Adipose tissue (tissue), 3 donors: ENCODE data around the gene MAP4K4. TPM values are rescaled to one million over a fixed set of nuclear protein-coding genes. Genes with fewer than 3 reads are reported as not detected.

ENCODE experiments used
- H3K27ac ChIP-seq: one replicate; pipeline ENCODE4 v1.5.1; 2013; ENCODE audit warnings: low read depth, low read length
- WGBS, 3 donors: extraction: QIAGEN DNeasy Blood & Tissue Kit; methylation state at CpG; one replicate each; pipeline ENCODE4 v1.1.7; 2013; 5-methylcytosine and 5-hydroxymethylcytosine counted together
- polyA plus RNA-seq, 3 donors: library from polyadenylated mRNA; stranded (reverse); fragments of 200-250 nt; gene quantifications; one replicate each; pipeline ENCODE4 v1.2.3, GENCODE V29; 2013
- donor health status: healthy with polysubstance abuse.
- donor health status: Bipolar disorder and iron deficiency.
- donor health status: healthy.

Gene MAP4K4
- polyA plus RNA-seq, 3 donors = 7.9 to 63.7 (median 34.8) TPM

DNA sequence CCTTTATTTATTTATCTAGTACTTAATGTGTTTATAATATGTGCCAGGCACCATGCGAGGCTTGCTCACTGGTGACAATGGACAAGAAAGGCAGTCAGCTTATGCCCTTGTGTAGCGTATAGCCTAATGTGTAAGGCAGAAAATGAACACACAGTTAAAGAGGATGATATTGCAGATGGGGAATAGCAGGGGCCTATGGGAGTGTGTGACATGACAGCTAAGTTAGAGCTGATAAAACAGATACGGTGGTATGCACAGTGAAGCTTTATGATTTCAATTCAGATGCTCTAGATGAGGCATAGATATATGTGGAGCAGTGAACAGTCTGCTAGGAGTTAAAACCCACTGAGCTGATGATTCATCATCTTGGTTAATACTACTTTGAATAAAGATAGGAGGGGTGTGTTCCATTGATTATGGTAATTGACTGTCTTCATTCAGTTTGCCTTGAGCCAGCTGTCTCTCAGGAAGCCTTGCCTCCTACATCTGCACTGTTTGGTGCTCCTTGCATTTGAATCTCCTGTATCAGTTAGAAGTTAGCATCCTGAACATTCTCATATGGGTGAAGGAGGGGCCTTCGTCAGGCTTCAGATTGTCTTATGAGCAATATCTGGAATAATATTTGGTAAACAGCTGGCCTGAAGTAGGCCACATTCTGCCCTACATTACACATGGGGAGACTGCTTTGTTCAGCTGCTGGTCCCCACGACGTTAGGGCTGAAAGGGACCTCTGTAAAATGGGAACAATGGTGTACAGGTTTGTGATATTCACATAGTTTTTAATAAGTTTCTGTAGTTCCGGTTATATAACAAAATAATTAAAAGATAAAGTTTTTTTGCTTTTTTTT is 13.2 kb downstream of the MAP4K4 start:
- WGBS, 3 donors = 68 to 78% (median 72%) methylated on average over 7 of the region's 7 CpGs
- no peak overlapping the region for H3K27ac ChIP-seq

DNA sequence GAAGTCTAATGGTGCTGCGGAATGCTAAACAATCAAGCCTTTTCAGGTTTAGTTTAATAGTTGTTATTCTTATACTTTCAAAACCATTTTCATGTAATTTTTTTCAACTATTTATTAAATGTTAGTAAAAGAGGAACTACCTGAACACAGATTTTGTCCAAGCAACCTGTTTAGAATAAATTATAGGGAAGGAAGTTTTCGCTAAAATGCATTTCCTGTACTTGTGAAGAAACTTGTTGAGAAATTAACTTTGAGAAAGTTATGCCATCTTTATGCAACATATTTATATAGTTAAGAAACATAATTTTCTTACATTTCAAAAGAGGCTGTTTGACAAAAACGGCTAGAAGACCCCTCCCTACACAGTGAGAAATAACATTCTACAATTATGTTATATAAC is 16.6 kb downstream of the MAP4K4 start:
- no peak overlapping the region for H3K27ac ChIP-seq
- WGBS, 3 donors = 47 to 74% (median 61%) methylated on average over 3 of the region's 3 CpGs

DNA sequence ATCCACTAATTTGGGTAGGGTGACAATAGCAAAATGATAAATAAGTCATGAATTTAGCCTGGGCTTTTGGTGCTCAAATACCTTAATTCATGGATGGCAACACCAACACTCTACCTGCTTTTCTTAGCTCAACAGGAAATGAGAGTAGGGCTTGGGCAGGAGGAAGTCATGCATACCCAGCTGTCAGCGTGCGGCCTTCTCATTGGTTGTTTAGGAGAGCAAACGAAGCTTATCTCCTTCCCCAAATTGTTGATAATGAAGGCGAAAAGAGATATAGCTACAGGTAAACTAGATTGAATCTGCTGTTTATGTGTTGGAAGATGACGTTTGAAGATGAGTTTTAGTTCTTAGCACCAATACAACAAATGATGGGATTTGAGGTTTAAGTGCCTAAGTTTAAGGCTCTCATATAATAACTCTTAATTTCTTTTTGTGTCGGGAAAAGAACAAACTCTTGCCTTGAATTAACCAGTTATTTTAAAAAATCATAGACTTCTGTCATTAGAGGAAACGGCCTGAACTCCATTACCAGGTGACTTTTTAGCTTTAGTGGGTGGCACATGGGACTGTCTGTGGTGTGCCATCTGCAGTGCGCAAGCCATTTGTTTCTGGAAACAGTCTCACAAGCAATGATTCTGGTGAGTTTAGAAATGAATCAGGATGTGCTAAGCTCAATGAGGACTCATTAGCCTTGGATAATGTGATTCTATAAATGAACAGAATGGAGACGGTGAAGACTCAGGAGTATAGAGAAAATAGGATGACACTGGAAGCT is 19.8 kb downstream of the MAP4K4 start:
- 74 to 76% (median 75%) methylated on average over 9 of the region's 9 CpGs for WGBS, 3 donors
- H3K27ac ChIP-seq = no peak overlapping the region

DNA sequence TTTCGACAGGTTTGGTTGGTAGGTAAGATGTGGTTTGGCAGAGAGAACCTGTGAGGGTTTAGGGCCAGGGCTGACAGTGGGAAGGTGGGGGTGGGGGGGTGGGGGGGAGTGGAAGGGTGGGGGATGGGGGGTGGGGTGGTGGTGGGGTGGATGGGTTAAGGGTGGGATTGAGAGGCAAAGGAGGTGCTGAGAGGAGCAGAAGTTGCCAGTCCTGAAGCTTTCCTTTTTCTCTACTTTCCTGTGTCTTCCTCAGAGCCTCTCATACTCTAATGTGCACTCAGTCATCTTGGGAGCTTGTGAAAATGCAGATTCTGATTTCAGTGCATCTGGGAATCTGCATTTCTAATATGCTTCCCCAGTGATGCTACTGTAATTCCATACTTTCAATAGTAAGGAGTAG is 21.0 kb downstream of the MAP4K4 start:
- H3K27ac ChIP-seq = no peak overlapping the region
- 82 to 88% (median 84%) methylated on average over 1 of the region's 1 CpG for WGBS, 3 donors

DNA sequence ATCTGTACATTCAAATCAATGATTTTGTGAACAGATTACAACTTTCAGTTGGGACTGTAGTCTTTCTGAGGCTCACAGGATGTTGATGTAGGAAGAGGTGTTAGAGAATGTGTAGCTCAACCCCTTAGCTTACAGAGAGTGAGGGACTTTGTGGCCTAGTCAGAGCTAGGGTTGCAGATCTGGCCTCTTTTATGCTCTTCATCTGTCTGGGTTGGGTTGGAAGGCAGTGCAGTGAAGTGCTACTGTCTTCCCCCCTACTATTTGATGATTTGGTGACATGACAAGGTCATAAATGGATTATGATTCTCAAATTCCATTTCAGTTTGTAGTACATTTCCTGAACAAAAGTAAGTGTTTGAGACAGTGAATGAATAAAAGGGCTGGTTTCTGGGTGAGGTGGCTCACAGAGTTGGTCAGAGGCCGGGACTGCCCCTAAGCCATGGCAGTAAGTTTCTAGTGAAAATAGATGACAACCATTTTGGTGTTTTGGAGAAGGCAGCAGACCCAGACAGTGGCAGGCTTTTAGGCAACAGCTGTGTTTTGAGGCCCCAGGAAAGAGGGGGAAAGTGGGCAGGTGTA is 21.6 kb downstream of the MAP4K4 start:
- WGBS, 3 donors = 88 to 91% (median 88%) methylated on average over 1 of the region's 1 CpG
- no peak overlapping the region for H3K27ac ChIP-seq

DNA sequence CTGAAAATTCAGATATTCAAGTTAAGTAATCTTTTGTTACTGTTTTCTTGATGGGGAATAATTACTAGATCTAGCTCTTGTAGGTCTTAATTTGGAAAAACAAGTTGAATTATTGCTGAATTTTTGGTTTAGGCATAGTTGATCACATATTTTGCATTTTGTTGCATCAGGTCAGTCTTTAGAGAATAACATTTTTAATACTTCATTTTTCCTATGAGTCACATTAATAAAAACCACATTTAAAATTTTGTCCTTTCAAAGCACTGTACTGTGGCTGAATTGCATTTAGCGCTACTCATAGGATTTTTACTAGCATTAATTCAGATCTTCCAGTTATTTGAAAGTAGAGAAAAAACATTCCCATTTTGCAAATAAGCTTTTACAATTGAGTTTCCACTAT is 23.2 kb downstream of the MAP4K4 start:
- no peak overlapping the region for H3K27ac ChIP-seq
- WGBS, 3 donors = 73 to 90% (median 86%) methylated on average over 1 of the region's 1 CpG

DNA sequence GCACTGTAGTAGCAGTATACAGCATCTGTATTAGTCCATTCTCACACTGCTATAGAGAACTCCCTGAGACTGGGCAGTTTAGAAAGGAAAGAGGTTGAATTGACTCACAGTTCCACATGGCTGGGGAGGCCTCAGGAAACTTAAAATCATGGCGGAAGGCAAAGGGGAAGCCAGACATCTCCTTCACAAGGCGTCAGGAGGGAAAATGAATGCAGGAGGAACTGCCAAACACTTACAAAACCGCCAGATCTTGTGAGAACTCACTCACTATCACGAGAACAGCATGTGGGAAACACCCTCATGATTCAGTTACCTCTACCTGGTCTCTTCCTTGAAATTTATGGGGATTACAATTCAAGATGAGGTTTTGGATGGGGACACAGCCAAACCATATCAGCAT is 25.4 kb downstream of the MAP4K4 start:
- H3K27ac ChIP-seq = no peak overlapping the region
- WGBS, 3 donors = 57 to 85% (median 59%) methylated on average over 4 of the region's 4 CpGs

DNA sequence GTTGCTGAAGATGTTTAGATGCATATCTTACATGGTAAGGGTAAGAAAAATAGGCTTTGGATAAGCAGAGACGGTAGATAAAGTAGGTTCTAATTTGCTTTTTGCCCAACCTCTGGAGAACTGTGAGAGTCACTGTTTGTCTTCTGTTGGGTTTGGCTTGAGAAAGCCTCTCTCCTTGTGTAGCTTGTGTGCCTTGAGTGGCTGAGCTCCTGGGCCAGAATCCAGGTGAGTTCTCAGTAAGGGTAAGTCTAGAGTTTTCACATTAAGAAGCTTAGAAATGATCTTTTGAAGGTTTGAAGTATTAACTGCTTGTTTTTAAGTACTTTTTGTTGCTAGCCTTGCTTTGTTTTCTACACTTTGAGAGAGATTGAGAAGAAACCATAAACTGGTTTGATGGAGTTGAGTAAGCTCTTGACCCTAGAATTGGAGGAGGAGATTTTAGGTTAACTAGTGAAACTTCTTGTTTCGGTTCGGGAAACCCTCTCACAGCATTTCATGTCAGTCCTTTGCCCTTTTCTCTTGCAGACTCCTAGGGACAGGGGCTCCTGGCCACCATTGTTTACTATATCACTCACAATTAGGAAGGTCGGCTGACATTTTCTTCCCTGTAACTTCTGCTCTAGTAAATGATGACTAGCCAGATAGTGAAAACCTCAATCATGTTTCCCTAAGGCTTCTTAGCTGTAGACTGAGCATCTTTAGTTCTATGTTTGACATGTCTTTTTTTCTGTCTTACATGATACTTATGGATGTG is 26.0 kb downstream of the MAP4K4 start:
- 79 to 88% (median 86%) methylated on average over 4 of the region's 4 CpGs for WGBS, 3 donors
- no peak overlapping the region for H3K27ac ChIP-seq

DNA sequence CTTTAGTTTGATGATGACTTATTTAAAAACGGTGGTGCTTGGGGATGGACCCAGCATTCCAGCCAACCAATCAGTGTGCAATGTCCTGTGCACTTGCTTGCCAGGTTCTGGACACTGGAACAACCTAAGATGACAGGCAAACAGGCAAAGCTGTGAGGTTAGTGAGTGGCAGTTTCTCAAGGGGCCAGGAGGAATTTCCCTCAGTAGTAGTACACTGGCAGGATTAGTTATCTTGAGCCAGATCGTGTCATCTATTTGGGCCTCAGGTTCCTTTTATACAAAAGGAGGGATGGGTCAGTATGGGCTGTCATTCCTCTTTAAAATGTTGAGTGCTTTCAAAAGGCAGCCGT is 26.6 kb downstream of the MAP4K4 start:
- H3K27ac ChIP-seq = no peak overlapping the region
- 55 to 76% (median 57%) methylated on average over 3 of the region's 3 CpGs for WGBS, 3 donors

DNA sequence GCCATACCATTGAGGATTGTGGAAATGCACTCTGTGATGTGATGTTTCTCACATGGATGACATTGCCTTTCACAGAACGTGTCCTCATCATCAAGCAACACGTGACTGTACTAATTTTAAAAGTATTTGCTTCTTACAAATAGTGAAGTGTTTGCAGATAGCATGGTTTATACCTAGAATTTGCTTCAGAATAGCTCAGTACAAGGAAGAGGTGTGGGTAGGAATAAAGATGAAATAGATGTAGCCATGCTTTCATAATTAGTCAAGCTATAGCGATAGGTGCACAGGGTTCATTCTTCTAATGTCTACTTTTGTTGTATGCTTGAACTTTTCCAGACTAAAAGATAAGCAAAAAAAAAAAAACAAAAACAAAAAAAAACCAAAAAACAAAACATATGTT is 27.5 kb downstream of the MAP4K4 start:
- H3K27ac ChIP-seq = no peak overlapping the region
- WGBS, 3 donors = 89 to 95% (median 92%) methylated on average over 3 of the region's 3 CpGs

DNA sequence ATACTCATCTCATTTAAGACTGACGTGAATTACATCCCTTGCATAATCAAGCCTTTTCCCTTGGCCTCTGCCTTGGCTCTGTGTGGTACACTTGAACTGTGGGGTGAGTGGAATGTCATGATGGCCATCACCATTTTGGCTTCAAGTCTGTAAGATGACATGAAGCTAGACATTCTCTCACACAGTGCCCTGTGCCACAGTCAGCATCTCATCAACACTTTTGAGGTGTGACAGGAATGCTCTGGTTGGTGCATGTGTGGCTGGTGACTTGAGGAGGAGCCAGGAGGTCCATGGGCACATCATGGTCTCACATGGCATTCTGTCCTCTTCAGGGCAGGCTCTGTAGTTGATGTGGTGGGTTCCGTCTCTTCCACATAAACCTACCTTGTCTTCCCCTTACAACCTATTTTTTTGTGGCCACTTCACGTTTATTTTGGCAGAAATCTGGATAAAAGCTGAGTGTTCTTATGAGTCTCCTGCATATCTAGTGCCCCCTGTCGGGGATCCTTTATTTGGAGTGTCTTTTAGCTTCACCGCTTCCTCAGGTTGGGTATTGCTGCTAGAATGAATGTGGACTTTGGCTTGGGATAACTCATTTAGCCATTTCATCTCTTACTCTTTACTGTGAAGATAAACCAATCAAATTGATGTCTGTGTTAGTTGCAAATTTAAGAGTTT is 28.1 kb downstream of the MAP4K4 start:
- WGBS, 3 donors = 72 to 83% (median 78%) methylated on average over 5 of the region's 5 CpGs
- H3K27ac ChIP-seq = no peak overlapping the region

DNA sequence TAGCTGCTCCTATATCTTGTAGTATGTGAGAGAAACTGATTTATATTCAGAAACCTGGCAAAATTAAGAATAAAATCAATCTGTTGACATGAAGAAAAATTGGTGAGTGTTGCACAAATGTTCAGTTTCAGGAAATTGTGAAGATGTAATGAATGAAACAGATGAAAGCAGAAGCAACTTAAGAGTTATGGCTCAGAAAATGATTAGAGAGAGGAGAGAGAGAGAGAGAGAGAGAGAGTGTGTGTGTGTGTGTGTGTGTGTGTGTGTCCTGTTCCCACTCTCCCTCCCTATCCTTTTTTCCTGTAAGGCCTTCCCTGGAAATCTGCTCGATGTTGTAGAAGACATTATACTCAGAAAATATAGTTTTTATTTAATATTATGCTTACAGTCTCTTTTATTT is 31.4 kb downstream of the MAP4K4 start:
- 41 to 56% (median 47%) methylated on average over 1 of the region's 1 CpG for WGBS, 3 donors

DNA sequence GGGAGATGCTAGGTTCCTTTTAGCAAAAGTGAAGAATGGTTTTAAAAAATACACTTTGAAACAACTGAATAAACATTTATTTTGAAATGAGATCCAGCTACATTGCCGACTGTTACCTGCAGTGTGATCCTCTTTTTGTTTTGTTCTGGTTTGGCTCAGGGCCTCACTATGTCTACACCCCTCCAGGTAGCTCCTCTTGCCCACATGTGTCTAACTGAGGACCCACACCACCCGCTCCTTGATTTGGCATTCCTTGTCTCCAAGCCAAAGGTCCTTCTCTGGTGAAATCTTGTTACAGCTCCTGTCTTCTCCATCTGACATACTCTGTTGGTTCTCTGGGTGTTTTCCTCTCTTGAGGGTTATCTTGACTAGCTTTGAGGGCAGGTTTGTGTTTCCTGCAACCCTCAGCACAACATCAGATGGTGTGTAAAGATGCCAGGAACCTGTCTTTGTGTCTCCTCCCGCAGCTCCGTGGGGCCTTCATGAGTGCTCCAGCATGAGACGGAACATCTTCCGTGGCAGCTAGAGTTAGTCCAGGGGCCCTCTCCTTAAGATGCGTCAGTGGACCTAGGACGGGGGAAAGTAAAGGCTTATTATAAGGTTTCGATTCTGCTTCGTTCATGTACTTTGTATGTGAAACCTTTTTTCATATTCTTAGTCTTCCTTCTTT is 32.1 kb downstream of the MAP4K4 start:
- no peak overlapping the region for H3K27ac ChIP-seq
- WGBS, 3 donors = 78 to 81% (median 81%) methylated on average over 10 of the region's 10 CpGs

More for the DNA sequence above, 31.4 kb downstream of the MAP4K4 start:
- H3K27ac ChIP-seq = no peak overlapping the region

DNA sequence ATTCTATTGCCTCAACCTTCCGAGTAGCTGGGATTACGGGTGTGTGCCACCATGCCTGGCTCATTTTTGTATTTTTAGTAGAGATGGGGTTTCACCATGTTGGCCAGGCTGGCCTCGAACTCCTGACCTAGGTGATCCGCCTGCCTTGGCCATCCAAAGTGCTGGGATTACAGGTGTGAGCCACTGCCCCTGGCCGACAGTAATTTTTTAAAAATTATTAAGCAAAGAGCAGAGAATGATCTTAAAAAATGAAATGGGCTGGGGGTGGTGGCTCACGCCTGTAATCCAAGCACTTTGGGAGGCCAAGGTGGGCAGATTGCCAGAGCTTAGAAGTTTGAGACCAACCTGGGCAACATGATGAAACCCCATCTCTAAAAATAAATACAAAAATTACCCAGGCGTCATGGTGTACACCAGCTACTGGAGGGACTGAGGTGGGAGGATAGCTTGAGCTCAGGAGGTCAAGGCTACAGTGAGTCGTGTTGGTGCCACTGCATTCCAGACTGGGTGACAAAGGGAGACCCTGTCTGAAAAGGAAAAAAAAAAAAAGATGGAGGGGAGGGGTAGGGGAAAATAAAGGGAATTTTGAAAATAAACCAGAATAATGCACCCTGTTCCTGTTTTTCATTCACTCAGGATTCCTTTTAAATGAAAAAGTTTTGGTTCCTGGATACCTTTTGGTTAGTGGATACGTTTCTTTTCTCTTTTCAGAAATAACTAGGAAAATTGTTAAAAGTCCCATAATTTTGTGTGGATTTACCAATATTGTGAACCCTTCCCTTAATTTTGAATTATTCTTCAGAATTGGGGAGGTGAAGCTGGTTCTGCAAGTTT is 33.9 kb downstream of the MAP4K4 start:
- H3K27ac ChIP-seq = no peak overlapping the region
- WGBS, 3 donors = 80 to 82% (median 82%) methylated on average over 9 of the region's 9 CpGs

DNA sequence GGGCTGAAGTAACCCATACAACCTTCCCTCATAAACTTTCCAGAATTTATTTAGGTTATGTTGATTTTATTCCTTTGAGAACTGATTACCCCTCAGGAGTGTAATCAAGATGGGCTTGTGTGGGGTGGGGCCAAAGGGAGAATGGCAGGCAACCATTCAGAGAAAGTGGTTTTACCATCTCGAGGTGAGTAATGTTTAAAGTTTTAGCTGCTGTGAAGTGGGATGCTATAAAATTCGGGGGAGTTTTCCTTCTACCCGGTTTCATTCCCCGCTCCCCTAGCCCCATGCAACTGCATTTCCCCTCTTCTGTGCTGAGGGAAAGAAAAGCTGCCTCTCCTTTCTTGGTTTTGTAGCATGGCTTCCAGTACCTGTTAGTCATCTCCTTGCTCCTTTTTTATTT is 34.7 kb downstream of the MAP4K4 start:
- H3K27ac ChIP-seq = no peak overlapping the region
- WGBS, 3 donors = 77 to 96% (median 84%) methylated on average over 4 of the region's 4 CpGs

DNA sequence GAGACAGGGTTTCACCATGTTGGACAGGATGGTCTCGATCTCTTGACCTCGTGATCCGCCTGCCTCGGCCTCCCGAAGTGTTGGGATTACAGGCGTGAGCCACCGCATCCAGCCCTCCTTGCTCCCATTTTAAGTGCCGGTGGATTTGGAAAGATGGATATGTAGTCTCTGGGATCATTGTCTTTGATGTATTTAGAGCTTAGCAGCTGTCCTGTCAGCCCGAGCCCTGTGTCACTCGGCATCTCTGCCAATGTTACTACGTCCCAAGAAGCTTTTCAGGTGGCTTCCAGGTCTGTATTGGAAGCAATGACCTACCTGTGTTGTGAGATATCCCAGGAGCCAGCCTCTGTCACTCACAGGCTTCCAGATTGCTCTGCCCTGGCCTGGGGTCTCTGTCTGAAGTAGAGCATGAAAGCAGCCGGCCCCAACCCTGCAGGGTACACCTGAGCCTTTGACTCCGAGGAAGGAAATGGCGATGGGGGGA is 35.3 kb downstream of the MAP4K4 start:
- 92 to 94% (median 92%) methylated on average over 14 of the region's 14 CpGs for WGBS, 3 donors

More for the DNA sequence above, 35.3 kb downstream of the MAP4K4 start:
- no peak overlapping the region for H3K27ac ChIP-seq
